Measurements from ENCODE around the gene SRSF1.

Gene SRSF1

GRCh38 chr17:58040386-58040785 lies 33.3 kb upstream of the SRSF1 start:
- no peaks in the 10 kb centered on the region for H3K36me3 Mint-ChIP-seq
- peaks cover 60% of the 10 kb centered on the region for H3K27me3 Mint-ChIP-seq
- H3K4me1 Mint-ChIP-seq = no peaks in the 10 kb centered on the region
- H3K9me3 Mint-ChIP-seq = no peaks in the 10 kb centered on the region
- ATAC-seq = no peak
- H3K4me3 Mint-ChIP-seq = no peak overlapping the region
- no peak overlapping the region for H3K27ac Mint-ChIP-seq

DNA sequence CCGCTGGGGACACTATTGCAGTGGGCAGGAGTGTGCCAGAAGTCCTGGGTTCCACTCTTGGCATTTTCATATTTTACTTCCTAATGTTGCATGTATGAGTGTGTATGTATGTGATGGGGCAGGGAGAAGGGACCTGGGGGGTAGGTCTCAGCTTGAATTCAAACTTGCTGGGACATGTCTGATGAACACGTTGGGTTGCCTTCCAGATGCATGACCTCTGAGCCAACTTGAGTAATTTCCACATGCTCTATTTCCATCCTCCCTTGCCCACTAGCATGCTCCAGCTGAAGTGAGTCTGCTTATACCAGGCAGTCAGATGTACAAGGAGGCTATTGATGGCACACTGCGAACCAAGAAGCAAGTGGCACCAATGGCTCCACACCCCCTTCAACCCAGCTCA lies 32.9 kb upstream of the SRSF1 start:
- H3K4me3 Mint-ChIP-seq = no peak overlapping the region
- H3K27ac Mint-ChIP-seq = no peak overlapping the region
- peaks cover 56% of the 10 kb centered on the region for H3K27me3 Mint-ChIP-seq

GRCh38 chr17:58032691-58033415 lies 25.8 kb upstream of the SRSF1 start:
- H3K9me3 Mint-ChIP-seq = no peaks in the 10 kb centered on the region
- peaks cover 23% of the 10 kb centered on the region for H3K27me3 Mint-ChIP-seq
- H3K4me3 Mint-ChIP-seq = no peak overlapping the region
- no peak overlapping the region for H3K27ac Mint-ChIP-seq
- no peaks in the 10 kb centered on the region for H3K36me3 Mint-ChIP-seq
- ATAC-seq = no peak
- H3K4me1 Mint-ChIP-seq = no peaks in the 10 kb centered on the region

More for the DNA sequence above, 32.9 kb upstream of the SRSF1 start:
- no peak for ATAC-seq
- H3K9me3 Mint-ChIP-seq = no peaks in the 10 kb centered on the region
- H3K36me3 Mint-ChIP-seq = no peaks in the 10 kb centered on the region
- H3K4me1 Mint-ChIP-seq = no peaks in the 10 kb centered on the region

DNA sequence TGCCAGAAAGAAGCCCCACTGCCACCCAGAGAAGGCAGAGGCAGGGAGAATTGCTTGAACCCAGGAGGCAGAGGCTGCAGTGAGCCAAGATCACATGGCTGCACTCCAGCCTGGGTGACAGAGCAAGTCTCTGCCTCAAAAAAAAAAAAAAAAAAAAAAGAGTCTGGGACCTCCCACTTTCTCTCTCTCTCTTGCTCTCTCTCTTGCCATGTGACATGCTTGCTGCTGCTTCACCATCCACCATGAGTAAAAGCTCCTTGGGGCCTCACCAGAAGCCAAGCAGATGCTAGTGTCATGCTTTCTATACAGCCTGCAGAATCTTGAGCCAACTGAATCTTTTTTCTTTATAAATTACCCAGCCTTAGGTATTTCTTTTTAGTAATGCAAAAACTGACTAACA lies 21.5 kb upstream of the SRSF1 start:
- Mint-ChIP-seq H3K36me3 (no peaks in the 10 kb centered on the region), H3K4me1 (no peaks in the 10 kb centered on the region), H3K4me3 (no peak overlapping the region), H3K27ac (no peak overlapping the region), H3K27me3 (peaks cover 46% of the 10 kb centered on the region), H3K9me3 (no peaks in the 10 kb centered on the region)
- ATAC-seq = no peak

DNA sequence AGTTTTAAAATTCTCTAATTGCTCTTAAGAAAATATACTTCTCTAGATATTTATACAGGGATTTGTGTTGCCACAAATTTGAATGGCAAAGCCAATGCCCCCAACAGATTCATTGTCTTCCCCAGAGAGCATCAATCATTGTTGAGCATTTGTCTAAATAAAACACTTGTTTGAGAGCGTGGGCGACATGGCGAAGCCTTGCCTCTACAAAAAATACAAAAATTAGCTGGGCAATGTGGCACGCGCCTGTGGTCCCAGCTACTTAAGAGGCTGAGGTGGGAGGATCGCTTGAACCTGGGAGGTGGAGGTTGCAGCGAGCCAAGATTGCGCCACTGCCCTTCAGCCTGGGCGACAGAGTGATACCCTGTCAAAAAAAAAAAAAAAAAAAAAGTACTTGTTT lies 13.4 kb upstream of the SRSF1 start:
- no peak for ATAC-seq
- Mint-ChIP-seq H3K9me3 (no peaks in the 10 kb centered on the region), H3K27me3 (peaks cover 11% of the 10 kb centered on the region), H3K36me3 (no peaks in the 10 kb centered on the region), H3K4me1 (no peaks in the 10 kb centered on the region), H3K4me3 (no peak overlapping the region), H3K27ac (no peak overlapping the region)

DNA sequence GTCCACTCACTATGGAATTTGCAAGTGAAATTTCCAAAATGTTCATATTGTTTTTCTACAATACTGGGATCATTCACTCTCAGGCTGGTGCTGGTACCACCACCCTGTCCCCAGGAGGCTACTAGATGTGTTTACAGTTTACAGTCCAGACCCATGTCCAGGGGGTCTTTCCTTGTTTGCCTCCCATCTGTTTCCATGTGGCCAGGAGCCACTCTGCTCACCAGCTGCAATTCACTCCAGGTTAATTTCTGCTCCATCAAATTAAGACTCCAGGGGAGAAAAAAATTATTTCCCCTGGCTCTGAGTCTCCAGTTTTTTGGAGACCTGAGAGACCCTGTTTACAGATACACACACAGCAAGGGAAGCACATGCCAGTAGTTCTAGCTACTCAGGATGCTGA lies 12.5 kb upstream of the SRSF1 start:
- no peaks in the 10 kb centered on the region for H3K9me3 Mint-ChIP-seq
- H3K4me3 Mint-ChIP-seq = no peak overlapping the region
- no peaks in the 10 kb centered on the region for H3K4me1 Mint-ChIP-seq
- H3K27ac Mint-ChIP-seq = no peak overlapping the region
- ATAC-seq = no peak
- no peaks in the 10 kb centered on the region for H3K36me3 Mint-ChIP-seq
- peaks cover 5% of the 10 kb centered on the region for H3K27me3 Mint-ChIP-seq

- H3K36me3 Mint-ChIP-seq = no peaks in the 10 kb centered on the region
- ATAC-seq = no peak
Measured at GRCh38 chr17:58019039-58019438, 12.0 kb upstream of the SRSF1 start.

GRCh38 chr17:58010067-58010799 lies 3.2 kb upstream of the SRSF1 start:
- no peak overlapping the region for H3K27ac Mint-ChIP-seq

More at GRCh38 chr17:58019039-58019438, 12.0 kb upstream of the SRSF1 start:
- H3K27me3 Mint-ChIP-seq = peaks cover under 1% of the 10 kb centered on the region
- no peaks in the 10 kb centered on the region for H3K4me1 Mint-ChIP-seq
- H3K9me3 Mint-ChIP-seq = no peaks in the 10 kb centered on the region
- no peak overlapping the region for H3K4me3 Mint-ChIP-seq
- no peak overlapping the region for H3K27ac Mint-ChIP-seq

DNA sequence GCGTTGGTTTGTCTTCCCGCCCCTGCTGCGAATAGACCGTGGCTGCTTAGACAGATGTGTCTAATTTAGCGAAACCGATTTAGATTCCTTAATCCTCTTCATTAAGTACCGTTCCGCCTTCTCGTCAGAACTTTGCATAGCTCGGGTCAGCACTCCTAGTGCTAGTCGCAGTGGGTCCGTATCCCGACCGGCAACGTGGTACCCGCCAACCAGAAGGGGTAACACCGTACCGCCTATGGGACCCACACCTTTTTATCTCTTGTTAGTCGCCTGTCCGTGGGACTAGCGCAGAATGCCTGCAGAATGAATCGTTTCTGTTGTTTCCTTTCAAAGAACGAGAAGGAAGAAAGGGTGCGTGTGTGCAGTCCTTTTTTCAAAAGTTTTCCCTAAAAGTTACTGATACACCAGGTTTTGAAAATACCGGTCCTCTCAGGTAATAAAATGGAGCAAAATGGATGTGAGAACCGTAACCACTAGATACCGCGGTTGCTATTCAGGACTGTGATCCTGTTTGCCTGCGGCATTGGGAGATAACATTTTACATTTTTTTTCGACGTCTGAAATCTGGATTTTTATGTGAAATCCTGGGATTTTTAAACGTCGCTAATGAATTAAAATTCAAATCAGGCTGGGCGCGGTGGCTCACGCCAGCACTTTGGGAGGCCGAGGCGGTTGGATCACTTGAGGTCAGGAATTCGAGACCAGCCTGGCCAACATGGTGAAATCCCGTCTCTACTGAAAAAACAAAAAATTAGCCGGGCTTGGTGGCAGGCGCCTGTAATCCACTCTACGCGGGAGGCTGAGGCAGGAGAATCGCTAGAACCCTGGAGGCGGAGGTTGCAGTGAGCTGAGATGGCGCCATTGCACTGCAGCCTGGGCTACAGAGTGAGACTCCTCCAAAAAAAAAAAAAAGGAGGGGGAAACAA lies 998 bp upstream of the SRSF1 start:
- Mint-ChIP-seq H3K27me3 (no peaks in the 10 kb centered on the region), H3K4me3 (peak overlapping the region; percentile 98), H3K36me3 (peaks cover 41% of the 10 kb centered on the region), H3K4me1 (peaks cover 39% of the 10 kb centered on the region), H3K9me3 (no peaks in the 10 kb centered on the region), H3K27ac (peak overlapping the region; percentile 99)
- ATAC-seq = peak; percentile 60

More at GRCh38 chr17:58010067-58010799, 3.2 kb upstream of the SRSF1 start:
- H3K36me3 Mint-ChIP-seq = peaks cover 24% of the 10 kb centered on the region
- no peak for ATAC-seq
- no peaks in the 10 kb centered on the region for H3K27me3 Mint-ChIP-seq
- H3K9me3 Mint-ChIP-seq = no peaks in the 10 kb centered on the region
- H3K4me3 Mint-ChIP-seq = no peak overlapping the region
- H3K4me1 Mint-ChIP-seq = peaks cover 22% of the 10 kb centered on the region

DNA sequence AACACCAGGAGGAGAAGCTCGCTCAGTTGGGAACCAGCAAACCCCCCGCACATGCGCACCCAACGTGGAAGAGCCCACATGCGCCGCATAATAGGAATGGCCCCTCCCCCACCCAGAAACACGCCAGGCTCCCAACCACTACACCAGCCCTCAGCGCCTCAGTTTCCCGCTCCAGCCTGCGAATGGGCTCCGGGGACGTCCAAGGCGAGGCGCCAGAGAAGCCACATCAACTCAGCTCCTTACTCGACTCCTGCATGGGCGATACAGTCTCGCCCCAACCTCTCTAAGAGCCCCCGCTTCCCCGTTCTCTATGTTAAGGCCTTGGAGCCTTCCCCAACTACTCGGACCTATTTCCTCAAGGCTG lies 504 bp downstream of the SRSF1 start:
- peak overlapping the region; percentile 99 for H3K27ac Mint-ChIP-seq
- H3K36me3 Mint-ChIP-seq = peaks cover 47% of the 10 kb centered on the region
- peaks cover 51% of the 10 kb centered on the region for H3K4me1 Mint-ChIP-seq
- no peaks in the 10 kb centered on the region for H3K9me3 Mint-ChIP-seq
- ATAC-seq = peak; percentile 44
- peak overlapping the region; percentile 98 for H3K4me3 Mint-ChIP-seq
- no peaks in the 10 kb centered on the region for H3K27me3 Mint-ChIP-seq

- peak; percentile 1 for ATAC-seq
- Mint-ChIP-seq H3K36me3 (peaks cover 47% of the 10 kb centered on the region), H3K9me3 (no peaks in the 10 kb centered on the region), H3K4me1 (peaks cover 51% of the 10 kb centered on the region), H3K27me3 (no peaks in the 10 kb centered on the region), H3K4me3 (peak overlapping the region; percentile 98), H3K27ac (peak overlapping the region; percentile 99)
Measured at GRCh38 chr17:58005728-58006559, 1.1 kb downstream of the SRSF1 start.

DNA sequence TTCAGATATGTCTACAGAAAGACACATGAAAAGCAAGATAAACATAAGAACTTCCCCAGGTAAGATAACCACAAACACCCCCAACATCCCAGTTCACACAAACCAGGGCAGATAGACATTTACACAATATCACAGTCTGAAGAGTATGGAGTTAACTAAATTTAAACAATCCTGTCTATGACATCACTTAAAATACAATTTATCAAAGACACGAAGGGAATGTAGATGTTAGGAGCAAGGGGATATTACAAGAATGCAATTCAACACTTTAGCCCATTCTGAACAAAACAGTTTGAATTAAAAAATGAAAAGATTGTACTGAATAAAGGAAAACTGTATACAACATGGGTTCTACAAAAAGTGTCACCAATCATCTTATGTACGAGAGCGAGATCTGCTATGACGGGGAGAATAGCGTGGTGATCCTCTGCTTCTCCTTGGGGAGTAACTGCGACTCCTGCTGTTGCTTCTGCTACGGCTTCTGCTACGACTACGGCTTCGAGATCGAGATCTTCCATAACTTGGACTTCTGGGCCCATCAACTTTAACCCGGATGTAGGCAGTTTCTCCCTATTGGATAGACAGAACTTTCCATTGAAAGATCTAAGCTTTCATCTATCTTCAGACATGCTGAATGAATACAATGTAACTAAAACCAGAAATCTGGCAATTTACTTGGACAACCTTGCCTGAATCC lies 1.9 kb downstream of the SRSF1 start:
- H3K27ac Mint-ChIP-seq = peak overlapping the region; percentile 99
- no peaks in the 10 kb centered on the region for H3K9me3 Mint-ChIP-seq
- H3K27me3 Mint-ChIP-seq = no peaks in the 10 kb centered on the region
- peaks cover 51% of the 10 kb centered on the region for H3K4me1 Mint-ChIP-seq
- ATAC-seq = no peak
- peak overlapping the region; percentile 98 for H3K4me3 Mint-ChIP-seq
- H3K36me3 Mint-ChIP-seq = peaks cover 47% of the 10 kb centered on the region

GRCh38 chr17:58004060-58004459 lies 3.0 kb downstream of the SRSF1 start:
- ATAC-seq = no peak
- peaks cover 51% of the 10 kb centered on the region for H3K4me1 Mint-ChIP-seq

GRCh38 chr17:58002973-58003372 lies 4.1 kb downstream of the SRSF1 start:
- H3K9me3 Mint-ChIP-seq = no peaks in the 10 kb centered on the region
- H3K4me3 Mint-ChIP-seq = no peak overlapping the region
- no peak overlapping the region for H3K27ac Mint-ChIP-seq
- peaks cover 47% of the 10 kb centered on the region for H3K36me3 Mint-ChIP-seq
- ATAC-seq = no peak
- H3K4me1 Mint-ChIP-seq = peaks cover 46% of the 10 kb centered on the region
- H3K27me3 Mint-ChIP-seq = no peaks in the 10 kb centered on the region

More at GRCh38 chr17:58004060-58004459, 3.0 kb downstream of the SRSF1 start:
- Mint-ChIP-seq H3K27ac (no peak overlapping the region), H3K4me3 (no peak overlapping the region), H3K9me3 (no peaks in the 10 kb centered on the region), H3K27me3 (no peaks in the 10 kb centered on the region), H3K36me3 (peaks cover 47% of the 10 kb centered on the region)

All from stimulated activated memory B cell treated with anti-CD40 and anti-IgM and Interleukin-4, amounts not matched to agents 10 μg/mL and 1 μg/mL and 100 μg/mL, for 72 hours (primary cell).